GM23338 (cell line): ENCODE data around the gene ATP1B3. TPM values are rescaled to one million over a fixed set of nuclear protein-coding genes. Genes with fewer than 3 reads are reported as not detected.

ENCODE experiments used
- ATAC-seq: fragments of 200-7000 bp; cut with Tn5 transposase; 3 replicates; pipeline ENCODE4 v1.9.1; 2020
- DNase-seq: peaks from one replicate; pipeline ENCODE4 v3.0.0-alpha.2; 2015; ENCODE audit warnings: low spot score
- H2AFZ ChIP-seq: fragments of 200-600 bp; sonication (generic); 2 replicates; pipeline ENCODE4 v1.8.0; 2016; ENCODE audit warnings: antibody characterized with exemption, mild to moderate bottlenecking, moderate library complexity
- H3F3A ChIP-seq: fragments of 200-600 bp; sonication (generic); replicated peaks from 2 replicates; pipeline ENCODE4 v1.8.0; 2017; ENCODE audit warnings: antibody characterized with exemption, mixed run types, low read depth
- H3K27ac ChIP-seq: fragments of 200-600 bp; sonication (generic); 2 replicates; pipeline ENCODE4 v1.6.1; 2016; ENCODE audit warnings: low read depth
- H3K27me3 ChIP-seq: fragments of 200-600 bp; sonication (generic); 2 replicates; pipeline ENCODE4 v1.8.0; 2016; ENCODE audit warnings: mild to moderate bottlenecking, mixed run types, moderate library complexity; ENCODE audit not compliant: insufficient read depth
- H3K36me3 ChIP-seq: fragments of 200-600 bp; sonication (generic); 2 replicates; pipeline ENCODE4 v1.8.0; 2016; ENCODE audit warnings: mild to moderate bottlenecking; ENCODE audit not compliant: insufficient read depth
- H3K4me1 ChIP-seq: fragments of 200-600 bp; sonication (generic); 2 replicates; pipeline ENCODE4 v1.8.0; 2016; ENCODE audit warnings: mild to moderate bottlenecking, moderate library complexity; ENCODE audit not compliant: insufficient read depth
- H3K4me2 ChIP-seq: fragments of 200-600 bp; sonication (generic); 2 replicates; pipeline ENCODE4 v1.7.1; 2017; ENCODE audit warnings: mixed run types
- H3K4me3 ChIP-seq: fragments of 200-600 bp; sonication (generic); 2 replicates; pipeline ENCODE4 v1.6.1; 2016; ENCODE audit warnings: mixed run types
- H3K79me2 ChIP-seq: fragments of 200-600 bp; sonication (generic); replicated peaks from 2 replicates; pipeline ENCODE4 v1.8.0; 2017; ENCODE audit warnings: mild to moderate bottlenecking; ENCODE audit not compliant: insufficient read depth
- H3K9me2 ChIP-seq: fragments of 200-600 bp; sonication (generic); 2 replicates; pipeline ENCODE4 v1.8.0; 2017; ENCODE audit not compliant: insufficient read depth
- H4K20me1 ChIP-seq: fragments of 200-600 bp; sonication (generic); replicated peaks from 2 replicates; pipeline ENCODE4 v1.8.0; 2017; ENCODE audit warnings: mild to moderate bottlenecking; ENCODE audit not compliant: insufficient read depth
- H3K27ac Mint-ChIP-seq: 2 replicates; pipeline ENCODE4 v1.8.0; 2020; ENCODE audit warnings: inconsistent platforms, mild to moderate bottlenecking, moderate library complexity, mixed read lengths
- H3K27me3 Mint-ChIP-seq: 3 replicates; pipeline ENCODE4 v1.8.0; 2022; ENCODE audit warnings: low read depth, mild to moderate bottlenecking, moderate library complexity, mixed read lengths, inconsistent platforms; ENCODE audit not compliant: insufficient read depth, poor library complexity
- H3K36me3 Mint-ChIP-seq: 3 replicates; pipeline ENCODE4 v1.8.0; 2021; ENCODE audit warnings: low read depth, mild to moderate bottlenecking, inconsistent platforms, moderate library complexity, mixed read lengths
- H3K4me1 Mint-ChIP-seq: 3 replicates; pipeline ENCODE4 v1.8.0; 2020; ENCODE audit warnings: mild to moderate bottlenecking, inconsistent platforms, mixed read lengths
- H3K4me3 Mint-ChIP-seq: 3 replicates; pipeline ENCODE4 v1.8.0; 2021; ENCODE audit warnings: moderate library complexity, mild to moderate bottlenecking, inconsistent platforms, mixed read lengths
- H3K9me3 Mint-ChIP-seq: 3 replicates; pipeline ENCODE4 v1.8.0; 2020; ENCODE audit warnings: moderate library complexity, mild to moderate bottlenecking, inconsistent platforms, mixed read lengths
- CREB1 ChIP-seq: fragments of 250-450 bp; sonication (Bioruptor Pico); IDR thresholded peaks from 2 replicates; pipeline ENCODE4 v1.5.0; 2020; ENCODE audit warnings: low read depth, mild to moderate bottlenecking, moderate library complexity
- ETS1 ChIP-seq: IDR thresholded peaks from 2 replicates; pipeline ENCODE4 v1.6.1; 2016; ENCODE audit warnings: antibody characterized with exemption
- EZH2 ChIP-seq: fragments of 200-600 bp; sonication (generic); IDR thresholded peaks from one replicate; pipeline ENCODE4 v1.8.0; 2017; ENCODE audit warnings: antibody characterized with exemption, mild to moderate bottlenecking, low read depth; ENCODE audit not compliant: unreplicated experiment
- EZH2phosphoT487 ChIP-seq: fragments of 200-600 bp; sonication (generic); IDR thresholded peaks from one replicate; pipeline ENCODE4 v1.8.1; 2018; ENCODE audit warnings: antibody characterized with exemption; ENCODE audit not compliant: unreplicated experiment
- JUNB ChIP-seq: IDR thresholded peaks from one replicate; pipeline ENCODE4 v1.6.1; 2016; ENCODE audit warnings: antibody characterized with exemption; ENCODE audit not compliant: unreplicated experiment
- NANOG ChIP-seq: IDR thresholded peaks from 2 replicates; pipeline ENCODE4 v1.6.1; 2016; ENCODE audit warnings: antibody characterized with exemption, borderline replicate concordance
- POLR2AphosphoS5 ChIP-seq: IDR thresholded peaks from 2 replicates; pipeline ENCODE4 v1.6.1; 2016; ENCODE audit warnings: antibody characterized with exemption, low read depth
- STAT1 ChIP-seq: IDR thresholded peaks from one replicate; pipeline ENCODE4 v1.6.1; 2016; ENCODE audit warnings: antibody characterized with exemption; ENCODE audit not compliant: unreplicated experiment
- ZNF114 ChIP-seq: fragments of 250-450 bp; sonication (Bioruptor Pico); IDR thresholded peaks from 2 replicates; pipeline ENCODE4 v1.5.0; 2020; ENCODE audit warnings: mild to moderate bottlenecking, moderate library complexity
- ZNF331 ChIP-seq: fragments of 250-450 bp; sonication (Bioruptor Pico); IDR thresholded peaks from 2 replicates; pipeline ENCODE4 v1.5.0; 2020; ENCODE audit warnings: low read depth, mild to moderate bottlenecking, moderate library complexity
- ZNF462 ChIP-seq: fragments of 250-450 bp; sonication (Bioruptor Pico); IDR thresholded peaks from 2 replicates; pipeline ENCODE4 v1.5.0; 2020; ENCODE audit warnings: mild to moderate bottlenecking, moderate library complexity
- polyA plus RNA-seq: library from polyadenylated mRNA; unstranded; fragments of >200 nt; fragmentation: Nextera tagmentation; extraction: Ambion mirVana; gene quantifications from 2 replicates; pipeline ENCODE4 v1.2.1, GENCODE V29; 2016
- total RNA-seq: library from RNA; depleted of rRNA; stranded (reverse); fragments of >200 nt; shearing (Covaris generic); gene quantifications from 2 replicates; pipeline ENCODE4 v1.2.3, GENCODE V29; 2014
- TF ChIP-seq, protein P1 (sequence below): IDR thresholded peaks from one replicate; pipeline ENCODE4 v1.6.1; 2018; ENCODE audit warnings: antibody characterized with exemption; ENCODE audit not compliant: unreplicated experiment
- TF ChIP-seq, protein P2 (sequence below), 2 experiments: fragments of 200-600 bp in 1 of 2; sonication (generic) in 1 of 2; conservative IDR thresholded peaks; 2 replicates each; pipeline versions ENCODE4 v1.5.1 to v1.6.1; 2016 to 2017; ENCODE audit warnings: antibody characterized with exemption in 2 of 2, low read depth in 2 of 2, mild to moderate bottlenecking in 2 of 2, moderate library complexity in 1 of 2

ATP1B3 gene
- total and polyA plus RNA-seq, 2 experiments from 2014 or later: 135 to 315 TPM

DNA sequence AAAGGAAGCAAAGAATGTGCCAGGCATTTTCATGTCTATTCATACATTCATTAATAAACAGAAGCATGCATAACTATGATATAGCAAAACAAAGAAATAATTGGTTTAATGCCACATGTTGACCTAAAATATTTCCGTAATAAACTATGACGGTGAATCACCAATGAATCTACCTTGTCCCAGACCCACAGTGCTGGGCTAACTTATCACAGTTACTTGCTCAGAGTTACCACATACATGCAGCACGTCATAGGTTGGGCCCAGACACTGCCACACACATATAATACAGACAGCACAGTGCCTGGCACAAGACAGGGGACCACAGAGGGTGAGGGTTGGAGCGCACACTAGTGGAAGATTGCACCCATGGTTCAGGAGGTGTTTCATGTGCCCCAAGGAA lies 86.9 kb downstream of the ATP1B3 start:
- H3K4me2 ChIP-seq: no peak overlapping the region
- H3K4me1 Mint-ChIP-seq: no peaks in the 10 kb centered on the region
- no peak overlapping the region for H2AFZ ChIP-seq
- no peaks in the 10 kb centered on the region for H4K20me1 ChIP-seq
- H3K79me2 ChIP-seq: no peaks in the 10 kb centered on the region
- H3K36me3 ChIP-seq: peaks cover 28% of the 10 kb centered on the region; the same call in 1 of the 2 replicates
- no peak overlapping the region; the same call in 1 of the 2 replicates for H3K27ac Mint-ChIP-seq
- no peaks in the 10 kb centered on the region; the same call in none of the 2 replicates for H3F3A ChIP-seq
- H3K4me1 ChIP-seq: no peaks in the 10 kb centered on the region
- H3K4me3 Mint-ChIP-seq: no peak overlapping the region
- TF ChIP-seq STAT1 (no peak), NANOG (no peak), EZH2phosphoT487 (no peak), ETS1 (no peak), ZNF331 (no peak), EZH2 (no peak), POLR2AphosphoS5 (no peak), JUNB (no peak), ZNF462 (no peak), ZNF114 (CRISPR knock-in tag) (no peak), CREB1 (CRISPR knock-in tag) (no peak)
- TF ChIP-seq, protein P1, sequence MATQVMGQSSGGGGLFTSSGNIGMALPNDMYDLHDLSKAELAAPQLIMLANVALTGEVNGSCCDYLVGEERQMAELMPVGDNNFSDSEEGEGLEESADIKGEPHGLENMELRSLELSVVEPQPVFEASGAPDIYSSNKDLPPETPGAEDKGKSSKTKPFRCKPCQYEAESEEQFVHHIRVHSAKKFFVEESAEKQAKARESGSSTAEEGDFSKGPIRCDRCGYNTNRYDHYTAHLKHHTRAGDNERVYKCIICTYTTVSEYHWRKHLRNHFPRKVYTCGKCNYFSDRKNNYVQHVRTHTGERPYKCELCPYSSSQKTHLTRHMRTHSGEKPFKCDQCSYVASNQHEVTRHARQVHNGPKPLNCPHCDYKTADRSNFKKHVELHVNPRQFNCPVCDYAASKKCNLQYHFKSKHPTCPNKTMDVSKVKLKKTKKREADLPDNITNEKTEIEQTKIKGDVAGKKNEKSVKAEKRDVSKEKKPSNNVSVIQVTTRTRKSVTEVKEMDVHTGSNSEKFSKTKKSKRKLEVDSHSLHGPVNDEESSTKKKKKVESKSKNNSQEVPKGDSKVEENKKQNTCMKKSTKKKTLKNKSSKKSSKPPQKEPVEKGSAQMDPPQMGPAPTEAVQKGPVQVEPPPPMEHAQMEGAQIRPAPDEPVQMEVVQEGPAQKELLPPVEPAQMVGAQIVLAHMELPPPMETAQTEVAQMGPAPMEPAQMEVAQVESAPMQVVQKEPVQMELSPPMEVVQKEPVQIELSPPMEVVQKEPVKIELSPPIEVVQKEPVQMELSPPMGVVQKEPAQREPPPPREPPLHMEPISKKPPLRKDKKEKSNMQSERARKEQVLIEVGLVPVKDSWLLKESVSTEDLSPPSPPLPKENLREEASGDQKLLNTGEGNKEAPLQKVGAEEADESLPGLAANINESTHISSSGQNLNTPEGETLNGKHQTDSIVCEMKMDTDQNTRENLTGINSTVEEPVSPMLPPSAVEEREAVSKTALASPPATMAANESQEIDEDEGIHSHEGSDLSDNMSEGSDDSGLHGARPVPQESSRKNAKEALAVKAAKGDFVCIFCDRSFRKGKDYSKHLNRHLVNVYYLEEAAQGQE: no peak
- TF ChIP-seq, protein P2, sequence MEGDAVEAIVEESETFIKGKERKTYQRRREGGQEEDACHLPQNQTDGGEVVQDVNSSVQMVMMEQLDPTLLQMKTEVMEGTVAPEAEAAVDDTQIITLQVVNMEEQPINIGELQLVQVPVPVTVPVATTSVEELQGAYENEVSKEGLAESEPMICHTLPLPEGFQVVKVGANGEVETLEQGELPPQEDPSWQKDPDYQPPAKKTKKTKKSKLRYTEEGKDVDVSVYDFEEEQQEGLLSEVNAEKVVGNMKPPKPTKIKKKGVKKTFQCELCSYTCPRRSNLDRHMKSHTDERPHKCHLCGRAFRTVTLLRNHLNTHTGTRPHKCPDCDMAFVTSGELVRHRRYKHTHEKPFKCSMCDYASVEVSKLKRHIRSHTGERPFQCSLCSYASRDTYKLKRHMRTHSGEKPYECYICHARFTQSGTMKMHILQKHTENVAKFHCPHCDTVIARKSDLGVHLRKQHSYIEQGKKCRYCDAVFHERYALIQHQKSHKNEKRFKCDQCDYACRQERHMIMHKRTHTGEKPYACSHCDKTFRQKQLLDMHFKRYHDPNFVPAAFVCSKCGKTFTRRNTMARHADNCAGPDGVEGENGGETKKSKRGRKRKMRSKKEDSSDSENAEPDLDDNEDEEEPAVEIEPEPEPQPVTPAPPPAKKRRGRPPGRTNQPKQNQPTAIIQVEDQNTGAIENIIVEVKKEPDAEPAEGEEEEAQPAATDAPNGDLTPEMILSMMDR (conservative IDR thresholded peaks at IDR 0.05; ENCODE audit: low read depth in 2 of 2): no peak
- H3K27ac ChIP-seq: no peak overlapping the region
- ATAC-seq: no peak
- no peak for DNase-seq
- H3K36me3 Mint-ChIP-seq: peaks cover 65% of the 10 kb centered on the region
- no peaks in the 10 kb centered on the region for H3K9me2 ChIP-seq
- no peaks in the 10 kb centered on the region for H3K9me3 Mint-ChIP-seq
- H3K4me3 ChIP-seq: no peak overlapping the region
- peaks cover 9% of the 10 kb centered on the region for H3K27me3 Mint-ChIP-seq
- H3K27me3 ChIP-seq: no peaks in the 10 kb centered on the region
